ENCODE results near the gene KCP. TPM values are rescaled to one million over a fixed set of nuclear protein-coding genes. Genes with fewer than 3 reads are reported as not detected.

KCP gene
- polyA plus RNA-seq, 1 donor from 2014 or later = 0.31 TPM

GRCh38 chr7:128916643-128916915, 6.1 kb upstream of the KCP start:
- Histone ChIP-seq H3K4me3 (ENCODE audit: low read length) (no peak overlapping the region), H2AFZ (ENCODE audit: low read depth, low read length) (no peak overlapping the region), H3K27me3 (ENCODE audit: insufficient read depth, low read depth, low read length) (peaks cover 31% of the 10 kb centered on the region)

GRCh38 chr7:128915841-128916642, 5.5 kb upstream of the KCP start:
- no peak overlapping the region for H2AFZ ChIP-seq (ENCODE audit: low read depth, low read length)
- no peaks in the 10 kb centered on the region for H4K20me1 ChIP-seq (ENCODE audit: insufficient read depth)
- H3K9me3 ChIP-seq (ENCODE audit: low read length) = no peaks in the 10 kb centered on the region
- H3K9ac ChIP-seq (ENCODE audit: low read length) = no peak overlapping the region
- no peak overlapping the region for H3K4me2 ChIP-seq (ENCODE audit: low read length)
- no peaks in the 10 kb centered on the region for H3K79me2 ChIP-seq (replicated peaks; ENCODE audit: insufficient read depth, low read length)
- no peaks in the 10 kb centered on the region for H3F3A ChIP-seq (ENCODE audit: insufficient read depth, low read length, poor library complexity, severe bottlenecking)
- H3K36me3 ChIP-seq (ENCODE audit: insufficient read depth, low read length) = no peaks in the 10 kb centered on the region
- H3K4me3 ChIP-seq (ENCODE audit: low read length) = no peak overlapping the region
- no peak overlapping the region for H3K27ac ChIP-seq (ENCODE audit: low read length)
- peaks cover 31% of the 10 kb centered on the region for H3K27me3 ChIP-seq (ENCODE audit: insufficient read depth, low read depth, low read length)
- no peaks in the 10 kb centered on the region for H3K9me2 ChIP-seq (ENCODE audit: insufficient read depth, low read length)
- no peak for TF ChIP-seq TAF1 (IDR thresholded peaks at IDR 0.05; ENCODE audit: low read depth)

More at GRCh38 chr7:128916643-128916915, 6.1 kb upstream of the KCP start:
- TF ChIP-seq REST (IDR thresholded peaks at IDR 0.05; ENCODE audit: borderline replicate concordance) (no peak), EP300 (conservative IDR thresholded peaks at IDR 0.05; ENCODE audit: poor library complexity, severe bottlenecking) (no peak), TAF1 (IDR thresholded peaks at IDR 0.05; ENCODE audit: low read depth) (no peak), POLR2AphosphoS5 (IDR thresholded peaks at IDR 0.05) (no peak), MXI1 (conservative IDR thresholded peaks at IDR 0.05; ENCODE audit: poor library complexity, severe bottlenecking) (no peak), CTCF (IDR thresholded peaks at IDR 0.05; ENCODE audit: poor library complexity, severe bottlenecking) (no peak), RAD21 (conservative IDR thresholded peaks at IDR 0.05) (no peak), EZH2 (IDR thresholded peaks at IDR 0.05; ENCODE audit: borderline replicate concordance, insufficient read depth, low read length, poor library complexity, severe bottlenecking) (no peak), SMC3 (conservative IDR thresholded peaks at IDR 0.05; ENCODE audit: poor library complexity) (no peak)
- Histone ChIP-seq H3K27ac (ENCODE audit: low read length) (no peak overlapping the region), H3K9me2 (ENCODE audit: insufficient read depth, low read length) (no peaks in the 10 kb centered on the region), H3K36me3 (ENCODE audit: insufficient read depth, low read length) (no peaks in the 10 kb centered on the region), H3K9me3 (ENCODE audit: low read length) (no peaks in the 10 kb centered on the region), H4K20me1 (ENCODE audit: insufficient read depth) (no peaks in the 10 kb centered on the region), H3K9ac (ENCODE audit: low read length) (no peak overlapping the region), H3K4me2 (ENCODE audit: low read length) (no peak overlapping the region), H3K79me2 (replicated peaks; ENCODE audit: insufficient read depth, low read length) (no peaks in the 10 kb centered on the region), H3F3A (ENCODE audit: insufficient read depth, low read length, poor library complexity, severe bottlenecking) (no peaks in the 10 kb centered on the region)
